ENCODE measurements around the gene ANO9.

GRCh38 chr11:420911-421321, 20.9 kb downstream of the ANO9 start:
- TF ChIP-seq CTCF (IDR thresholded peaks at IDR 0.05; ENCODE audit: low read depth, low read length, missing input control) (no peak), JUND (IDR thresholded peaks at IDR 0.05) (no peak), ATF3 (IDR thresholded peaks at IDR 0.05) (no peak), FOXA1 (IDR thresholded peaks at IDR 0.05) (no peak)

All from liver (tissue), 3 donors.